HG03460 (cell line): Measurements from ENCODE around the gene NRG2.

Experiments used
- ATAC-seq: cut with Tn5 transposase; IDR thresholded peaks from one replicate; pipeline ENCODE4 v1.9.1; 2021; ENCODE audit not compliant: unreplicated experiment

Gene NRG2

DNA sequence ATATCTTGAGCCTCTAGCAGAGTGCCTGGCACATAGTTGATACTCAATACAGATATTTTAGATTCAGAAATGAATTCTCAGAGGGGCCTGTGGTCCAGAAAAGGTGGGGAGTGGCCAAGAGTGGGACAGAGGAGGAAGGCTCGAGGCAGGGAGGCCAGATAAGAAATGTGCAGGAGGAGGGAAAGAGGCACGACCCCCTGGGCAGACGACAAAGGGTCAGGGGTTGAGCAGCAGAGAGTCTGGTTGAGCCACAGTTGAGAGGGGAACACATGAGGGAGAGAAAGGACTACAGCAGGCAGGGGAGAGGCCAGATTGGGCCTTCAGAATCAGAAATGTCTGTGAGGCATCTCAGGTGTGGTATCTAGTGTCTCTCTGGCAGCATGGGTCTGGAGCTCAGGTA lies 158.4 kb downstream of the NRG2 start:
- no peak for ATAC-seq

GRCh38 chr5:139884144-139884543 lies 159.0 kb downstream of the NRG2 start:
- no peak for ATAC-seq

GRCh38 chr5:139882961-139883539 lies 160.0 kb downstream of the NRG2 start:
- ATAC-seq, result no peak

- ATAC-seq, result no peak
These were observed 160.8 kb downstream of the NRG2 start for GRCh38 chr5:139882316-139882715.

- no peak for ATAC-seq
These were observed 161.9 kb downstream of the NRG2 start for GRCh38 chr5:139881143-139881733.

- ATAC-seq, result no peak
These were observed 162.5 kb downstream of the NRG2 start for GRCh38 chr5:139880416-139881142.

DNA sequence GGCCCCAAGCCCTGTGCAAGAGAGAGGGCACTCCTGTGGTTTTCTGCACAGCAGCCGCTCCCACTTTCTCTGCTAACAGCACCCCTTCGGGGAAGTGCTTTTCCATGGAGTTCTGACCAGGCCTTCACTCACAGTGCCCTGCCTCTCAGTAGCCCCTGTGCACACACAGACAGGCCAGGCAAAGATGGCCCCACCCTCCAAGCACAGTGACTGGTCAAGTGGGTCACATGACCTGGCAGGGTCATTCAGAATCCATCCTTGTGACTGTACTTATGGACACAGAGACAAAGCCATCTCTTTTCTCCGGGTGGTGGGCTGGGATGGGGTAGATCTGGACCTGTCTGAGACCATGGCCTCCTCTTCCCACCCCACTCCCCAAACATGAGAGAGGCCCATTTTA lies 165.0 kb downstream of the NRG2 start:
- no peak for ATAC-seq

- no peak for ATAC-seq
These were observed 165.9 kb downstream of the NRG2 start for GRCh38 chr5:139877129-139877597.

GRCh38 chr5:139875957-139876356 lies 167.1 kb downstream of the NRG2 start:
- ATAC-seq, result no peak

- no peak for ATAC-seq
These were observed 170.0 kb downstream of the NRG2 start for GRCh38 chr5:139872851-139873794.

GRCh38 chr5:139872052-139872766 lies 170.9 kb downstream of the NRG2 start:
- no peak for ATAC-seq

DNA sequence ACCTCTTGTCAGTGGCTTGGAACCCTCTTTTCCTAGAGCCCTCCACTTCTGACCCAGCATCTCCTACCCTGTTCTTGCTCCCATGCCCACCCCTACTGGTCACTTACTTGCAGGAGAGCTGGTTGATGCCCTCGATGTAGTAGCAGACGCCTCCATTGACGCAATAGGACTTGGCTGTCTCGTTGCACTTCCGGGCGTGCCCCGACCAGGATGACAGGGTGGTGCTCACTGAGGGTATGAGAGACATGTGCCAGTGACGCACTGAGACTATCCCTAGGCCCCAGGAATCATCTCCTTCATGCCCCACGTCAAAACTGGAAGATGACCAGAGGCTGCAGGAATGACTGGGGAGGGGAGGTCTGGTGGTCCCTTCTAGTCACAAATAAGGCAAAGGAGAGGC lies 171.5 kb downstream of the NRG2 start:
- ATAC-seq, result no peak

- no peak for ATAC-seq
These were observed 172.4 kb downstream of the NRG2 start for GRCh38 chr5:139870677-139871076.

DNA sequence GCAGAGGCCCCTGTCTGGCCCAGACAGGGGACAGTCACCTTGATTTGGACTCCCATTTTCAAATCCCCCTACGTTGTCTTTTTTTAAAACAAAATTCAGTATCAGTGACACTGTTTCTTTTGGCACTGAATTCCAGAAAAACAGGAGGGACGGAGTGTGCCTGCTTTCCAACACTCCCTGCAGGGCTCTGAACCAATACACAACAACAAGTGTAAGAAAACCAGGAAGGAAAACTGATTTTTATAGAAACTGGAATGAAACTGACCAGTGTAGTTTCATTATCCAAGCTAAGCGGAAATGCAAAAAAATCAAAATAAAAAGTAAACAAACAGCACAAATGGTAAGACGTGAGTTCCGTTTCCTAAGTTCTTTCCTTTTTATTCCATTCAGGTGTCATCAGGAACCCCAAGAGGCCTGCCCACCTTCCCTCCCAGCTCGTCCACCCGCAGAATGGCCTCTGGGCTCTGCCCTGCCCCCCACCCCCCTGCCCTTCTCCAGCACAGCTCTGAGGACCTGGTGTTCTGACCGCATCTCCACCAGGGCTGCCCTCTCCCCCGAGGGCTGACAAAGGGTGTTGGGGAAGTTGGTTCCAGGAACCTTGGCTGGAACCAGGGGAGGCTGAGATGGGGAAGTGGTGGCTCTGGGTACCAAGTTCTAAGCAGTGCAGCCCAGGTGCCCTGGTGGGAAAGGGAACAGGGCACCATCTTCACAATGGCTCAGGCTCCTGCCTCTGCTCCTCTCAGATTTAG lies 173.9 kb downstream of the NRG2 start:
- no peak for ATAC-seq

GRCh38 chr5:139867581-139867980 lies 175.5 kb downstream of the NRG2 start:
- ATAC-seq, result no peak

- ATAC-seq, result no peak
These were observed 176.0 kb downstream of the NRG2 start for GRCh38 chr5:139867109-139867508.

DNA sequence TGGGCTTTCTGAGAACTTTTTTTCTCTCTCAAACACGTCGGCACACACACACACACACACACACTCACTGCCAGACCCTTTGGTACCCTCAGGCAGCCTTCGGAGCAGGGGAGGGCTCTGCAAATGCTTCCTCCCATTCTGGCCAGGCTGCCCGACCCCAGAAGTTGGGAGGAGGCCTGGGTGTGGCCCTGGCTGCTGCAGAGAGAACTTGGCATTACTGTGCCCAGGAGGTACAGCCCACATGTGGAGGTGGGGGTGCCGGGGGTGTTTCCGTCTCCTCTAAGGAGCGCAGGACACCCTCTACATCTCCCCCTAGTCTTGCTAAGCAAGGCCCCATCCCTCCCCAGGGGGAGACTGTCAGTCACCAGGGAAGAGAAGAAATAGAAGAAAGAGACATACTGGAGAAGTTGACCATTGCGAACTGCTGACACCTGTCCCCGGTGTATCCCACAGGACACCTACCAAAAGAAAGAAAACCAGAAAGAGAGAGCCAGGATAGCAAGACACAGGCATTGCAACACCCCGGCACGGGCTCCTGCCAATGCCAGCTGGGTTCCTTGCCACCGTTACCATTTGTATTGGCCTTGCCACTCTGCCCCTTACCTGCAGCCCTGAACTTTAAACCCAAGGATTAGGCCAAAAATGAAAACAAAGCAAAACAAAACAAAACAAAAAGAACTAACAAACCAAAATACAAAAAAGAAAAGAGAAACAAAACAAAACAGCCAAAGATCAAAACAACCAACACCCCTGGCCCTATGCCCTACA lies 178.2 kb downstream of the NRG2 start:
- ATAC-seq, result no peak

DNA sequence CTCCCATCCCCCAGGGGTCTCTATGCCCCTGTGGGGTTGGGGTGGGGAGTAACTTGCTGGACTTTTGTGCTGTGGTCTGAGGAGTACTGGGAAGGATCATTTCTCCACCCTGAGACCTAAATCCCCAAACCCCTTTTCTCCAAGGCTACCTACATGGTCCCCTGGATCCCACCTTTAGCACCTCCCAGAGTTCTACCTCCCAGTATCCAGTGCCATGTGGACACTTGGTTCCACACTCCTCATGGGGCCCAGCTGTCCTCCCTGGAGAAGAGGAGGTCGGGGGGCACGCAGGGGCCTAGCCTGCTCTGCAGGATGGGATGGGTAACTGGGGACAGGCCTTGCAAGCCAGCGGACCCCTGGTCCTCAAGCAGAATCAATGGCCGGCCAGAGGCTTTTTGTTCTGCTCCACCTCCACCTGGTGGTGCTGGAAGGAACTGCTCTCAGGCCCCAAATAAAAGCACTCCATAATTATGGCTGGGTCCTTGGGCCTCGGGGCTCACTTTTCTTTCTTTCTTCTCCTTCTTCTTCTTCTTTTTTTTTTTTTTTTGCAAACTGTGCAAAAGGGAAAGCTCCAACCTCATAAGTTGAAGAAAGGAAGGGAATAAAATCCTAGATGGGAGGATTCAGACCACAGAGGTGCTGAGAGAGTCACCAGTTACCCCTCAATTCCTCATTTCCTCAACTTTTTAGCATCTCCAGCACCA lies 179.1 kb downstream of the NRG2 start:
- ATAC-seq, result no peak

DNA sequence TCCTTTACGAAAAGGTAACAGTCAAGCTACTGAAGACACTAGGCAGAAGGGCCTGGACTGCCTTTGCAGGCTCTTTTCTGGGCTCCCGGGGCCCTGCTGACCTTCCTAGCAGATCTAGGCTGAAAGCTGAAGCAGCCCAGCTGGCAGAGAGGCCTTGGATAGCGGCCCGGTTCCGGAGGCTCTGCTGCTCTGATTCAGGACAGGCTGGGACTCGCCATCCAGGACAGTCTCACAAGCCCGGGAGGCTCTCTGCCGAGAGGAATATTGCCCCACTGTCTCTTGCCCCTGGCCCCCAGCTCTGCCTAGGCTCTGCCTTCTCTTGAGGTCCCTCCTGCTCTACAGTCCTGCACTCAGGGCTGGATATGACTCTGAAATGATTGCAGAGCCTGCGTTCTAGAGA lies 179.7 kb downstream of the NRG2 start:
- no peak for ATAC-seq
